Neural progenitor cell (in vitro differentiated cells): ENCODE data around the gene DDOST. TPM values are rescaled to one million over a fixed set of nuclear protein-coding genes. Genes with fewer than 3 reads are reported as not detected.

Experiments used
- DNase-seq: peaks from one replicate; pipeline ENCODE4 v3.0.0-alpha.2; 2016; ENCODE audit warnings: low spot score
- H2AFZ ChIP-seq: fragments of 200-600 bp; sonication (generic); replicated peaks from 2 replicates; pipeline ENCODE4 v1.6.1; 2016; ENCODE audit warnings: antibody characterized with exemption
- H3F3A ChIP-seq: fragments of 200-600 bp; sonication (generic); 2 replicates; pipeline ENCODE4 v1.6.1; 2016; ENCODE audit warnings: antibody characterized with exemption, low read depth
- H3K27ac ChIP-seq: fragments of 200-600 bp; sonication (generic); 2 replicates; pipeline ENCODE4 v1.5.1; 2016; ENCODE audit warnings: mild to moderate bottlenecking
- H3K27me3 ChIP-seq: fragments of 200-600 bp; sonication (generic); 2 replicates; pipeline ENCODE4 v1.6.1; 2016; ENCODE audit warnings: mild to moderate bottlenecking, moderate library complexity
- H3K36me3 ChIP-seq: fragments of 200-600 bp; sonication (generic); 2 replicates; pipeline ENCODE4 v1.5.1; 2016
- H3K4me1 ChIP-seq: fragments of 200-600 bp; sonication (generic); 2 replicates; pipeline ENCODE4 v1.6.1; 2016; ENCODE audit warnings: mixed run types
- H3K4me2 ChIP-seq: fragments of 200-600 bp; sonication (generic); 2 replicates; pipeline ENCODE4 v1.6.1; 2016
- H3K4me3 ChIP-seq: fragments of 200-600 bp; sonication (generic); 2 replicates; pipeline ENCODE4 v1.5.1; 2016
- H3K79me2 ChIP-seq: fragments of 200-600 bp; sonication (generic); 2 replicates; pipeline ENCODE4 v1.6.1; 2016; ENCODE audit warnings: low read depth
- H3K9ac ChIP-seq: fragments of 200-600 bp; sonication (generic); 2 replicates; pipeline ENCODE4 v1.6.1; 2016
- H3K9me3 ChIP-seq: fragments of 200-600 bp; sonication (generic); 2 replicates; pipeline ENCODE4 v1.5.1; 2016; ENCODE audit warnings: low read depth
- H4K20me1 ChIP-seq: fragments of 200-600 bp; sonication (generic); 2 replicates; pipeline ENCODE4 v1.6.1; 2016; ENCODE audit warnings: low read depth
- H3K27ac Mint-ChIP-seq: 3 replicates; pipeline ENCODE4 v1.8.0; 2021; ENCODE audit warnings: mixed read lengths
- H3K27me3 Mint-ChIP-seq: 2 replicates; pipeline ENCODE4 v1.8.0; 2022; ENCODE audit warnings: low read depth, mild to moderate bottlenecking, inconsistent platforms, moderate library complexity, mixed read lengths; ENCODE audit not compliant: insufficient read depth
- H3K36me3 Mint-ChIP-seq: 3 replicates; pipeline ENCODE4 v1.8.0; 2021; ENCODE audit warnings: mixed read lengths
- H3K4me1 Mint-ChIP-seq: 3 replicates; pipeline ENCODE4 v1.8.0; 2021; ENCODE audit warnings: mixed read lengths
- H3K4me3 Mint-ChIP-seq: 3 replicates; pipeline ENCODE4 v1.8.0; 2021; ENCODE audit warnings: mild to moderate bottlenecking, moderate library complexity, mixed read lengths
- H3K9me3 Mint-ChIP-seq: 3 replicates; pipeline ENCODE4 v1.8.0; 2020; ENCODE audit warnings: mixed read lengths
- CTCF ChIP-seq: fragments of 200-600 bp; sonication (generic); IDR thresholded peaks from 2 replicates; pipeline ENCODE4 v1.5.1; 2017; ENCODE audit warnings: antibody characterized with exemption, mild to moderate bottlenecking
- EZH2 ChIP-seq: fragments of 200-600 bp; sonication (generic); IDR thresholded peaks from 2 replicates; pipeline ENCODE4 v1.6.1; 2017; ENCODE audit warnings: antibody characterized with exemption, mild to moderate bottlenecking, moderate library complexity
- EZH2phosphoT487 ChIP-seq: fragments of 200-600 bp; sonication (generic); IDR thresholded peaks from 2 replicates; pipeline ENCODE4 v1.6.1; 2017; ENCODE audit warnings: antibody characterized with exemption
- total RNA-seq: library from RNA; depleted of rRNA; stranded (reverse); fragments of >200 nt; gene quantifications from 2 replicates; pipeline ENCODE4 v1.2.3, GENCODE V29; 2015; ENCODE audit warnings: low replicate concordance

DDOST gene
- total RNA-seq, 1 donor from 2014 or later = 151 TPM

GRCh38 chr1:20624709-20625108 is 36.5 kb downstream of the DDOST start:
- H3K4me2 ChIP-seq = no peak overlapping the region
- peaks cover 12% of the 10 kb centered on the region for H3K9me3 Mint-ChIP-seq
- H3K27ac Mint-ChIP-seq = no peak overlapping the region

GRCh38 chr1:20621012-20621411 is 40.2 kb downstream of the DDOST start:
- no peak overlapping the region for H2AFZ ChIP-seq
- no peaks in the 10 kb centered on the region for H3K4me1 ChIP-seq
- H3K27ac ChIP-seq = no peak overlapping the region
- no peaks in the 10 kb centered on the region for H3K9me3 Mint-ChIP-seq
- no peaks in the 10 kb centered on the region for H3K36me3 ChIP-seq
- peaks cover 2% of the 10 kb centered on the region for H3K27me3 Mint-ChIP-seq
- H3K9ac ChIP-seq = no peak overlapping the region
- H3F3A ChIP-seq = no peaks in the 10 kb centered on the region
- H3K4me1 Mint-ChIP-seq = peaks cover 14% of the 10 kb centered on the region
- no peaks in the 10 kb centered on the region for H3K9me3 ChIP-seq
- no peak overlapping the region for H3K4me2 ChIP-seq
- no peaks in the 10 kb centered on the region for H3K79me2 ChIP-seq
- H3K36me3 Mint-ChIP-seq = no peaks in the 10 kb centered on the region
- no peak for TF ChIP-seq EZH2phosphoT487
- TF ChIP-seq CTCF = no peak
- no peak for TF ChIP-seq EZH2
- H3K27me3 ChIP-seq = no peaks in the 10 kb centered on the region
- no peak overlapping the region for H3K4me3 ChIP-seq
- H3K4me3 Mint-ChIP-seq = no peak overlapping the region
- no peak for DNase-seq
- no peaks in the 10 kb centered on the region for H4K20me1 ChIP-seq
- no peak overlapping the region for H3K27ac Mint-ChIP-seq

More at GRCh38 chr1:20624709-20625108, 36.5 kb downstream of the DDOST start:
- Histone ChIP-seq H3K36me3 (no peaks in the 10 kb centered on the region), H3K4me1 (no peaks in the 10 kb centered on the region), H3K79me2 (no peaks in the 10 kb centered on the region), H3K27ac (no peak overlapping the region), H3K4me3 (no peak overlapping the region), H3K9me3 (no peaks in the 10 kb centered on the region), H3K9ac (no peak overlapping the region), H3F3A (no peaks in the 10 kb centered on the region), H3K27me3 (no peaks in the 10 kb centered on the region), H2AFZ (no peak overlapping the region), H4K20me1 (no peaks in the 10 kb centered on the region)
- peaks cover 3% of the 10 kb centered on the region for H3K36me3 Mint-ChIP-seq
- H3K4me1 Mint-ChIP-seq = peaks cover 18% of the 10 kb centered on the region
- H3K4me3 Mint-ChIP-seq = no peak overlapping the region
- no peak for DNase-seq
- peaks cover 8% of the 10 kb centered on the region for H3K27me3 Mint-ChIP-seq
- TF ChIP-seq EZH2phosphoT487 (no peak), EZH2 (no peak), CTCF (no peak)

GRCh38 chr1:20619999-20620398 is 41.2 kb downstream of the DDOST start:
- DNase-seq = no peak
- H3K9me3 ChIP-seq = no peaks in the 10 kb centered on the region
- H4K20me1 ChIP-seq = no peaks in the 10 kb centered on the region
- Mint-ChIP-seq H3K4me3 (no peak overlapping the region), H3K27ac (no peak overlapping the region), H3K27me3 (peaks cover 4% of the 10 kb centered on the region), H3K36me3 (no peaks in the 10 kb centered on the region), H3K4me1 (peaks cover 15% of the 10 kb centered on the region), H3K9me3 (no peaks in the 10 kb centered on the region)
- H3K4me2 ChIP-seq = no peak overlapping the region
- no peaks in the 10 kb centered on the region for H3K4me1 ChIP-seq
- H3K4me3 ChIP-seq = no peak overlapping the region
- H3K36me3 ChIP-seq = no peaks in the 10 kb centered on the region
- no peaks in the 10 kb centered on the region for H3F3A ChIP-seq
- H2AFZ ChIP-seq = no peak overlapping the region
- TF ChIP-seq EZH2phosphoT487 (no peak), EZH2 (no peak), CTCF (no peak)
- H3K27ac ChIP-seq = no peak overlapping the region
- H3K9ac ChIP-seq = no peak overlapping the region
- no peaks in the 10 kb centered on the region for H3K79me2 ChIP-seq
- H3K27me3 ChIP-seq = no peaks in the 10 kb centered on the region
